Spleen (tissue), 7 donors: ENCODE results near the gene GNAT3.

Experiments used
- POLR2A ChIP-seq, 3 donors: fragments of 450-650 bp; IDR thresholded peaks; one replicate each; pipeline ENCODE4 v1.5.1; 2017; ENCODE audit warnings: antibody characterized with exemption in 3 of 3, mild to moderate bottlenecking in 1 of 3
- POLR2AphosphoS5 ChIP-seq, 3 donors: sonication (generic); formaldehyde crosslinking; IDR thresholded peaks; one replicate each; pipeline ENCODE4 v1.5.1; 2017; ENCODE audit warnings: antibody characterized with exemption in 3 of 3
- TF ChIP-seq, protein P1 (sequence below), 11 experiments: fragments of 200-600 bp in 7 of 11; fragments of 450-650 bp in 4 of 11; sonication (generic) in 4 of 11; IDR thresholded peaks in 8 of 11; conservative IDR thresholded peaks in 3 of 11; 1 replicate in 7 of 11; 2 replicates in 4 of 11; pipeline versions ENCODE4 v1.4.0 to v1.8.0; 2016 to 2021; ENCODE audit warnings: antibody characterized with exemption in 11 of 11, inconsistent platforms in 4 of 11, mild to moderate bottlenecking in 1 of 11
- donor health status: DM: no; HTN: no; CAD: no; lungs with moderate emphysema.
- donor health status: DM: no; HTN: no; CAD: no.
- donor health status: DM: no; HTN: no; CAD: no.

DNA sequence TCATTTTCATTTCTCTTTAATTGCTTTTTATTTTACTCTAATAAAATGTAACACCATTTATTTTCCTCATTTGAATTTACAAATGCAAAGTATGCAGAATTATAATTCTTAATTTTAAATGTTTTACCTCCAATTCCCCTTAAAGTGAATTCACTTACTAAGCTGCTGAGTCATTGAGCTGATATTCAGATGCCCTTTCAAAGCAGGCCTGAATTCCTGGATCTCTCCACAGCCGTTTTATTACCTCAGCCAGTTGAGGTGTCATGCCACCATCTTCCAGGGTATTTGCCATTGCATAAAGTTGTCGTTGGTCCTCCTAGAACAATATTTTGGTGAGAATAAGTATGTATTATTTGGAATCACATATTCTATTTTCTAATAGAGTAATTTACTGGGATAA is 33.2 kb downstream of the GNAT3 start:
- TF ChIP-seq, protein P1, sequence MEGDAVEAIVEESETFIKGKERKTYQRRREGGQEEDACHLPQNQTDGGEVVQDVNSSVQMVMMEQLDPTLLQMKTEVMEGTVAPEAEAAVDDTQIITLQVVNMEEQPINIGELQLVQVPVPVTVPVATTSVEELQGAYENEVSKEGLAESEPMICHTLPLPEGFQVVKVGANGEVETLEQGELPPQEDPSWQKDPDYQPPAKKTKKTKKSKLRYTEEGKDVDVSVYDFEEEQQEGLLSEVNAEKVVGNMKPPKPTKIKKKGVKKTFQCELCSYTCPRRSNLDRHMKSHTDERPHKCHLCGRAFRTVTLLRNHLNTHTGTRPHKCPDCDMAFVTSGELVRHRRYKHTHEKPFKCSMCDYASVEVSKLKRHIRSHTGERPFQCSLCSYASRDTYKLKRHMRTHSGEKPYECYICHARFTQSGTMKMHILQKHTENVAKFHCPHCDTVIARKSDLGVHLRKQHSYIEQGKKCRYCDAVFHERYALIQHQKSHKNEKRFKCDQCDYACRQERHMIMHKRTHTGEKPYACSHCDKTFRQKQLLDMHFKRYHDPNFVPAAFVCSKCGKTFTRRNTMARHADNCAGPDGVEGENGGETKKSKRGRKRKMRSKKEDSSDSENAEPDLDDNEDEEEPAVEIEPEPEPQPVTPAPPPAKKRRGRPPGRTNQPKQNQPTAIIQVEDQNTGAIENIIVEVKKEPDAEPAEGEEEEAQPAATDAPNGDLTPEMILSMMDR (IDR thresholded peaks at IDR 0.05 in 8 of 11, conservative IDR thresholded peaks at IDR 0.05 in 3 of 11) = no peak
- no peak for TF ChIP-seq POLR2A (IDR thresholded peaks at IDR 0.05)
- TF ChIP-seq POLR2AphosphoS5 (IDR thresholded peaks at IDR 0.05) = no peak
